ENCODE data around the gene CEL.
"Not testable (repeated sequence)": the region's sequence is repeated elsewhere in the genome, so short reads cannot be mapped to it uniquely, and the experiment has no call there.

CEL gene

DNA sequence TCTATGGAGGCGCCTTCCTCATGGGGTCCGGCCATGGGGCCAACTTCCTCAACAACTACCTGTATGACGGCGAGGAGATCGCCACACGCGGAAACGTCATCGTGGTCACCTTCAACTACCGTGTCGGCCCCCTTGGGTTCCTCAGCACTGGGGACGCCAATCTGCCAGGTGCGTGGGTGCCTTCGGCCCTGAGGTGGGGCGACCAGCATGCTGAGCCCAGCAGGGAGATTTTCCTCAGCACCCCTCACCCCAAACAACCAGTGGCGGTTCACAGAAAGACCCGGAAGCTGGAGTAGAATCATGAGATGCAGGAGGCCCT is 3.2 kb downstream of the CEL start:
- DNase-seq: no peak

DNA sequence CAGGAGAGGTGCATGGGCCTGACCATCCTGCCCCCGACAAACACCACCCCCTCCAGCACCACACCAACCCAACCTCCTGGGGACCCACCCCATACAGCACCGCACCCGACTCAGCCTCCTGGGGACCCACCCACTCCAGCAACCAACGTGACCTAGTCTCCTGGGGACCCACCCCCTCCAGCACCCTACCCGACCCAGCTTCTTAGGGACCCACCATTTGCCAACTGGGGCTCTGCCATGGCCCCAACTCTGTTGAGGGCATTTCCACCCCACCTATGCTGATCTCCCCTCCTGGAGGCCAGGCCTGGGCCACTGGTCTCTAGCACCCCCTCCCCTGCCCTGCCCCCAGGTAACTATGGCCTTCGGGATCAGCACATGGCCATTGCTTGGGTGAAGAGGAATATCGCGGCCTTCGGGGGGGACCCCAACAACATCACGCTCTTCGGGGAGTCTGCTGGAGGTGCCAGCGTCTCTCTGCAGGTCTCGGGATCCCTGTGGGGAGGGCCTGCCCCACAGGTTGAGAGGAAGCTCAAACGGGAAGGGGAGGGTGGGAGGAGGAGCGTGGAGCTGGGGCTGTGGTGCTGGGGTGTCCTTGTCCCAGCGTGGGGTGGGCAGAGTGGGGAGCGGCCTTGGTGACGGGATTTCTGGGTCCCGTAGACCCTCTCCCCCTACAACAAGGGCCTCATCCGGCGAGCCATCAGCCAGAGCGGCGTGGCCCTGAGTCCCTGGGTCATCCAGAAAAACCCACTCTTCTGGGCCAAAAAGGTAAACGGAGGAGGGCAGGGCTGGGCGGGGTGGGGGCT is 4.6 kb downstream of the CEL start:
- DNase-seq: no peak

DNA sequence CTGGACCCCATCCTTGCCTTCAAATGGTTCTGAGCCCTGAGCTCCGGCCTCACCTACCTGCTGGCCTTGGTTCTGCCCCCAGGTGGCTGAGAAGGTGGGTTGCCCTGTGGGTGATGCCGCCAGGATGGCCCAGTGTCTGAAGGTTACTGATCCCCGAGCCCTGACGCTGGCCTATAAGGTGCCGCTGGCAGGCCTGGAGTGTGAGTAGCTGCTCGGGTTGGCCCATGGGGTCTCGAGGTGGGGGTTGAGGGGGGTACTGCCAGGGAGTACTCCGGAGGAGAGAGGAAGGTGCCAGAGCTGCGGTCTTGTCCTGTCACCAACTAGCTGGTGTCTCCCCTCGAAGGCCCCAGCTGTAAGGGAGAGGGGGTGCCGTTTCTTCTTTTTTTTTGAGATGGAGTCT is 5.2 kb downstream of the CEL start:
- DNase-seq: no peak

DNA sequence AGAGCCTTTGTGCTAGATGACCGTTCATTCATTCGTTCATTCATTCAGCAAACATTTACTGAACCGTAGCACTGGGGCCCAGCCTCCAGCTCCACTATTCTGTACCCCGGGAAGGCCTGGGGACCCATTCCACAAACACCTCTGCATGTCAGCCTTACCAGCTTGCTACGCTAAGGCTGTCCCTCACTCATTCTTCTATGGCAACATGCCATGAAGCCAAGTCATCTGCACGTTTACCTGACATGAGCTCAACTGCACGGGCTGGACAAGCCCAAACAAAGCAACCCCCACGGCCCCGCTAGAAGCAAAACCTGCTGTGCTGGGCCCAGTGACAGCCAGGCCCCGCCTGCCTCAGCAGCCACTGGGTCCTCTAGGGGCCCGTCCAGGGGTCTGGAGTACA is 6.0 kb downstream of the CEL start:
- DNase-seq: no peak

DNA sequence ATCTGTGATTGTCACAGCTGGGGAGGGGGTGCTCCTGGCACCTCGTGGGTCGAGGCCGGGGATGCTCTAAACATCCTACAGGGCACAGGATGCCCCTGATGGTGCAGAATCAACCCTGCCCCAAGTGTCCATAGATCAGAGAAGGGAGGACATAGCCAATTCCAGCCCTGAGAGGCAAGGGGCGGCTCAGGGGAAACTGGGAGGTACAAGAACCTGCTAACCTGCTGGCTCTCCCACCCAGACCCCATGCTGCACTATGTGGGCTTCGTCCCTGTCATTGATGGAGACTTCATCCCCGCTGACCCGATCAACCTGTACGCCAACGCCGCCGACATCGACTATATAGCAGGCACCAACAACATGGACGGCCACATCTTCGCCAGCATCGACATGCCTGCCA is 6.7 kb downstream of the CEL start:
- not testable (repeated sequence) for DNase-seq

DNA sequence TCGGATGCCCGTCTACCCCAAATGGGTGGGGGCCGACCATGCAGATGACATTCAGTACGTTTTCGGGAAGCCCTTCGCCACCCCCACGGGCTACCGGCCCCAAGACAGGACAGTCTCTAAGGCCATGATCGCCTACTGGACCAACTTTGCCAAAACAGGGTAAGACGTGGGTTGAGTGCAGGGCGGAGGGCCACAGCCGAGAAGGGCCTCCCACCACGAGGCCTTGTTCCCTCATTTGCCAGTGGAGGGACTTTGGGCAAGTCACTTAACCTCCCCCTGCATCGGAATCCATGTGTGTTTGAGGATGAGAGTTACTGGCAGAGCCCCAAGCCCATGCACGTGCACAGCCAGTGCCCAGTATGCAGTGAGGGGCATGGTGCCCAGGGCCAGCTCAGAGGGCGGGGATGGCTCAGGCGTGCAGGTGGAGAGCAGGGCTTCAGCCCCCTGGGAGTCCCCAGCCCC is 8.8 kb downstream of the CEL start:
- not testable (repeated sequence) for DNase-seq

DNA sequence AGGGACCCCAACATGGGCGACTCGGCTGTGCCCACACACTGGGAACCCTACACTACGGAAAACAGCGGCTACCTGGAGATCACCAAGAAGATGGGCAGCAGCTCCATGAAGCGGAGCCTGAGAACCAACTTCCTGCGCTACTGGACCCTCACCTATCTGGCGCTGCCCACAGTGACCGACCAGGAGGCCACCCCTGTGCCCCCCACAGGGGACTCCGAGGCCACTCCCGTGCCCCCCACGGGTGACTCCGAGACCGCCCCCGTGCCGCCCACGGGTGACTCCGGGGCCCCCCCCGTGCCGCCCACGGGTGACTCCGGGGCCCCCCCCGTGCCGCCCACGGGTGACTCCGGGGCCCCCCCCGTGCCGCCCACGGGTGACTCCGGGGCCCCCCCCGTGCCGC is 9.2 kb downstream of the CEL start:
- not testable (repeated sequence) for DNase-seq

DNA sequence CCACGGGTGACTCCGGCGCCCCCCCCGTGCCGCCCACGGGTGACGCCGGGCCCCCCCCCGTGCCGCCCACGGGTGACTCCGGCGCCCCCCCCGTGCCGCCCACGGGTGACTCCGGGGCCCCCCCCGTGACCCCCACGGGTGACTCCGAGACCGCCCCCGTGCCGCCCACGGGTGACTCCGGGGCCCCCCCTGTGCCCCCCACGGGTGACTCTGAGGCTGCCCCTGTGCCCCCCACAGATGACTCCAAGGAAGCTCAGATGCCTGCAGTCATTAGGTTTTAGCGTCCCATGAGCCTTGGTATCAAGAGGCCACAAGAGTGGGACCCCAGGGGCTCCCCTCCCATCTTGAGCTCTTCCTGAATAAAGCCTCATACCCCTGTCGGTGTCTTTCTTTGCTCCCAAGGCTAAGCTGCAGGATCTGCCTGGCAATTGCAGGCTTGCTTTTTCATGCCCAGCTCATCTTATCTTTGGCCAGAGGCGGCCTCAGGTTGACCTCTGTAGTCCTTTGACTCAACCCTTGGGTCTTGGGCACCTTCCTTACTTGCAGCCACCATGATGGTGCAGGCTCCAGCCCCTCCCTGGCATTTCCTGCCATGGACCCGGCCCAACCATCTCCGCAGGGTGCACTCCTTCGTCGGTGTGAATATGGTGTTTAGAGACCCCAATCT is 9.8 kb downstream of the CEL start:
- DNase-seq: no peak

DNA sequence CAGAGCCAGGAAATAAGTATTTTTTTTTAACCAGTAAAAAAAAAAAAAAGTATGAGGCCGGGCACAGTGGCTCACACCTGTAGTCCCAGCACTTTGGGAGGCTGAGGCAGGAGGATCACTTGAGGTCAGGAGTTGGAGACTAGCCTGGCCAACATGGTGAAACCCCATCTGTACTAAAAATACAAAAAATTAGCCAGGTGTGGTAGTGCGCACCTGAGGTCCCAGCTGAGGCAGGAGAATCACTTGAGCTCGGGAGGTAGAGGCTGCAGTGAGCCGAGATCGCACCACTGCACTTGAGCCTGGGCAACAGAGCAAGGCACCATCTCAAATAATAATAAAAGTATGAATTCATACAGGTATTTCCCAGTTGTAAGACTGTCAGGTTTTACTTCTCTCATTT is 10.4 kb downstream of the CEL start:
- not testable (repeated sequence) for DNase-seq

DNA sequence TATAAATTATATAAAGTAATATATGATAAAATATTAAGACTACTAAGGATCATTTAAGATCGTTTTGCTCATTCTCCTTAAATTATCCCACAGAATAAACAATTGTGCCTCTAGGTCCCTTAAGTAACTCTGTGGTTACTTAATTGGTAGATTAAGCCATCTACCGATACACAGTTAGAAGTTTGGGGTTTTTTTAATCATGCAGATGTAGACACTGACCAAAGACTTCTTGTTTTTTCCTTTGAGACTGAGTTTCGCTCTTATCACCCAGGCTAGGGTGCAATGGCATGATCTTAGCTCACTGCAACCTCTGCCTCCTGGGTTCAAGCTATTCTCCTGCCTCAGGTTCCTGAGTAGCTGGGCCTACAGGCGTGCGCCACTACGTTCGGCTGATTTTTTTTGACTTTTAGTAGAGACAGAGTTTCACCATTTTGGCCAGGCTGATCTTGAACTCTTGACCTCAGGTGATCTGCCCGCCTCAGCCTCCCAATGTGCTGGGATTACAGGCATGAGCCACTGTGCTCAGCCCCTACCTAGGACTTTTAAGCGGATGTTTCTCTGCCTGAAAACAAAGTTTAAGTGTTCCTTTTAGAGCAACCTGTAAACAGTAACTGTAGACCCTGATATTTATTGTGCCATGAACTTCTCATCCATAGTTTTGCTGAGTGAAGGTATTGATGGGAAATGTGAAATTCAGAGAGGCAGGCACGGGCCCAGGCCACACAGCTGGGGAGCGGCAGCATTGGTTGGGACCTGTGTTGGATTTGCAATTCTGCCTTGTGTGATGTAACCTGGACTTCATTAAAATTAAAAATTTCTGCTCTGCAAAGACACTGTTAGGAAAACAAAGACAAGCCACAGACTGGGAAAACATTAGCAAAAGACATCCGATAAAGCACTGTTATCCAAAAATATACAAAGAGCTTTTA is 11.6 kb downstream of the CEL start:
- DNase-seq: no peak

DNA sequence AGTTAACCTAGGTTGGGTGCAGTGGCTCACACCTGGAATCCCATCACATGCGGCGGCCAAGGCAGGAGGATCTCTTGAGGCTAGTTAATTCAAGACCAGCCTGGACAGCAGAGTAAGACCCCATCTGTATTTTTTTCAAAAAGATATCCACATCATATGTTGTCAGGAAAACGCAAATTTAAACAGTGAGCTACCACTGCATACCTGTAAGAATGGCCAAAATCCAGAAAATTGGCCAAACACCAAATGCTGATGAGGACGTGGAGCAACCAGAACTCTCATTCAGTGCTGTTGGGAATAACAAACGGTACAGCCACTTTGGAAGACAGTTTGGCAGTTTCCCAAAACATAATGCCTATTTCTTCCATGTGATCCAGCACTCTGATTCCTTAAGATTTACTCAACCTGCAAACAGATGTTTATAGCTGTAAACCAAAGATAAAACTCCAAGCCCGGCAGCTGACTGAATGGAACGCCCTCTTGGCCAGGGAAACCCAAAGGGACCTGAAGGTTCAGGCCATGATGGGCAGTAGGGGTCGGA is 12.4 kb downstream of the CEL start:
- no peak for DNase-seq

DNA sequence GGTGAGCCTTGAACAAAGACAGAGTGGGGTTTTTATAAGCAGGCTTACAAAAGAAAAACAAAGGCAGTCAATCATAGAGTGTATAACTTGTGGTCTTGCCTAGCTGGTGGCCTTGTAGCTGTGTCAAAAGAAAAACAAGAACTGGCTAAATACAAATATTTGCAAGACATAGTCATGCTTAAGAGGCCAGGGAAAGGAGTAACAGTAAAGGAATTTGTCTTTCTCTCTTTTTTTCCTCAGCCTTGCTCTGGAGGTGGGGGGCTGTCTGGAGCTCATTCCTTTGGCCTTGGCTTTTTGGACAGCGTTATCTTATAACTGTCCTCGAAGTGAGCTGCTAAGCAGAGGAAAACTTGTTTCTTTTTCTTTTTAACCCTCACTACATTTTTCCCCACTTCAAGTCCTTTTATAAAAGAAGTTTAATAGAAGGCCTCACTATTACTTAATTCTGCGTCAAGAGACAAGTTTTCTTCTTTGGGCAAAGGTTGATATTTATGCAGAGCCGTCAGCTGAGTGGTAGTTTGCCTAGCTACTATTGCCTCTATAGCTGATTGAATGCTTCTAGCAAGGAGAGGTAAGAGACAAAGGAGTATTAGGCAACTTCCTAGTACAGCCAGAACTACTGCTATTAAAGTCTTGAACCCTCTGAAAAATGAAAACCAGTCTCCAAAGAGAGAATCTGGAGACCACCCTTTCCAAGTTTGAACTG is 14.3 kb downstream of the CEL start:
- DNase-seq: no peak

DNA sequence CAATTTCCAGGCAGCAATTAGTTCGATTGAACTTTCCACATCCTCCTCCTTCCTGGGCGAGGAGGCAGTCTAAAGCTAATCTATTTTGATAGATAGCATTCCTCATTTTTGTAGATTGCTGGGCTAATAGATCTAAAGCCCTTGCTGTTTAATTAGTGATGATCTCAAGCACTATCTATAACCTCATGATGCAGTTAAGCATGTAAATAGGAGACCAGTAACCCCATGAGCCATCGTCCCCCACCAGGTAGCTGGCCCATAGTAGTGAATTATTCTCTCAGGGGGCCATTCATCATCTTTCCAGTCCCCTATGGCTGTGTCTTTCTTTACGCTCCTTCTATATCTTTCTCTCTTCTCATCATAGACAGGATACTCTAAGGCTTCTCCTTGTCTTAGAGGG is 14.9 kb downstream of the CEL start:
- no peak for DNase-seq

DNA sequence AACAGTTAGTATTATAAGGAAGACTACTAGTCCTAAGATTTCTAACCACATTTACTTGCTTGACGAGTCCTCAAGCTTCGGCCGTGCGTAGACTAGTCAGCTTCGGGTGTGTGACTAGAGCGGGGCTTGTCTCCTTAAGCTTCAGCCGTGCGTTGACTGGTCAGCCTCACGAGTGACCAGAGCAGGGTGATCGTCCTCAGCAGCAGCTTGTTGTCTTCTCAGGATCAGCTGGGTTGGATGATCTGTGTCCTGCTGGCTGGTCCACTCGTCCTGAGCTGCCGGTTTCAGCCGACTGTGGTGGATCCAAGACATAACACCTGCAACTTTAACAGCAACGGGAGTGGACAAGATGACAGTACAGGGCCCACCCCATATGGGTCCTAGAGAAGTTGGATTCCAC is 16.7 kb downstream of the CEL start:
- no peak for DNase-seq

DNA sequence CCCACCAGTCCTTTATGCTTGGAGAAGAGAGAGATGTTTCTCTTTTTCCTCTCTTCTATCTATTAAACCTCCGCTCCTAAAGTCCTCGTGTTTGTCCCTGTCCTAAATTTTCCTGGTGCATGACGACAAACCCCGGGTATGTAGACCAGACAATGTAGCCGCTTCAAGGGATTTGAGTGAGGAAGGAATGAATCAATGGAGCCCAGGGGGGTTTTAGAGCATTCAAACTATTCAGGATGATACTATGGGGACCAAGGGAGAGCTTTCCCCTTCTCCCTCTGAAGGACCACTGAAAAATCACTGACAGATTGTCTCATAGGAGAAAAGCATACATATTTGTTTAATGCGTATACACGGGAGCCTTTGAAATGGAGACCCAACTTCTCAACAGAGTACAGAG is 18.4 kb downstream of the CEL start:
- no peak for DNase-seq

DNA sequence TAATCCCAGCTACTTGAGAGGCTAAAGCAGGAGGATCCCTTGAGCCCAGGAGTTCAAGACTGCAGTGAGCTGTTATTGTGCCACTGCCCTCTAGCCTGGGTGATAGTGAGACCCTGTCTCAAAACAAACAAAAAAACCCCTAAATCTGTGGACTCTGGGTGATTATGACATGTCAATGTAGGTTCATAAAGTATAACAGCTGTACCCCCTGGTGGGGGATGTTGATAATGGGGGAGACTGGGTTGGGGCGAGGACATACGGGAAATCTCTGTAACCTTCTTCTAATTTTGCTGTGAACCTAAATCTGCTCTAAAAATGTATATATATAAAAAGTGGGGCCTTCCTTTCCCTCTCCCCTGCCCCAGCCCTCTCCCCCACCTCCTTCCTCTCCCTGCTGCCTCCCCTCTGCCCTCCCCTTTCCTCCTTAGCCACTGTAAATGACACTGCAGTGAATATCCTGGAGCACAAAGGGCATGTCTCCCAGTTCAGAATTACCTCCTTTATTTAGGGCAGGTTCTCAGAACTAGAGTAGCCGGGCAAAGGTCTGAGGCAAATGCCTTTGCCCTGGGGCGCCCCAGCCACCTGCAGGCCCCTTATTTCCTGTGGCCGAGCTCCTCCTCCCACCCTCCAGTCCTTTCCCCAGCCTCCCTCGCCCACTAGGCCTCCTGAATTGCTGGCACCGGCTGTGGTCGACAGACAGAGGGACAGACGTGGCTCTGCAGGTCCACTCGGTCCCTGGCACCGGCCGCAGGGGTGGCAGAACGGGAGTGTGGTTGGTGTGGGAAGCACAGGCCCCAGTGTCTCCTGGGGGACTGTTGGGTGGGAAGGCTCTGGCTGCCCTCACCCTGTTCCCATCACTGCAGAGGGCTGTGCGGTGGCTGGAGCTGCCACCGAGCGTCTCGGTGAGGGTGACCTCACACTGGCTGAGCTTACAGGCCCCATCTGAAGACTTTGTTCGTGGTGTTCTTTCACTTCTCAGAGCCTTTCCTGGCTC is 19.3 kb downstream of the CEL start:
- DNase-seq: not testable (repeated sequence)

DNA sequence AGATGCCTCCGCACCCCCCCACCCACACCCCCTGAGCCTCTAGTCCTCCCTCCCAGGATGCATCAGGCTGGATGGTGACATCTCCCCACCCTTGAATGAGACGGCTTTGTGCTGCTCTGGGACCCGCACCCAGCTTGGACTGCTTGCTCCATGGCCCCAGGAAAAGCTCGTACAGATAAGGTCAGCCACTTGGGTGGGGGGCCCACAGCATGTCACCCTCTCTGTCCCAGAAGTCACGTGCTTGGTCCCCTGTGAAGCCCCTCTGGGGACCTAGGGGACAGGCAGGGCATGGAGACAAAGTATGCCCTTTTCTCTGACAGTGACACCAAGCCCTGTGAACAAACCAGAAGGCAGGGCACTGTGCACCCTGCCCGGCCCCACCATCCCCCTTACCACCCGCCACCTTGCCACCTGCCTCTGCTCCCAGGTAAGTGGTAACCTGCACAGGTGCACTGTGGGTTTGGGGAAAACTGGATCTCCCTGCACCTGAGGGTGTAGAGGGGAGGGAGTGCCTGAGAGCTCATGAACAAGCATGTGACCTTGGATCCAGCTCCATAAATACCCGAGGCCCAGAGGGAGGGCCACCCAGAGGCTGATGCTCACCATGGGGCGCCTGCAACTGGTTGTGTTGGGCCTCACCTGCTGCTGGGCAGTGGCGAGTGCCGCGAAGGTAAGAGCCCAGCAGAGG is 20.3 kb downstream of the CEL start:
- not testable (repeated sequence) for DNase-seq

DNA sequence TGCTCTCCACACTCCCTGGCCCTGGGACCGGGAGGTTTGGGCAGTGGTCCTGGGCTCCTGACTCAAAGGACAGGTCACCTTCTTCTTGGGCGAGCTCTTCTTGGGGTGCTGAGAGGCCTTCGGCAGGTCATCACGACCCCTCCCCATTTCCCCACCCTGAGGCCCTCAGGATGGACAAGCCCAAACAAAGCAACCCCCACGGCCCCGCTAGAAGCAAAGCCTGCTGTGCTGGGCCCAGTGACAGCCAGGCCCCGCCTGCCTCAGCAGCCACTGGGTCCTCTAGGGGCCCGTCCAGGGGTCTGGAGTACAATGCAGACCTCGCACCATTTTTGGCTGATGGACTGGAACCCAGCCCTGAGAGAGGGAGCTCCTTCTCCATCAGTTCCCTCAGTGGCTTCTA is 21.9 kb downstream of the CEL start:
- not testable (repeated sequence) for DNase-seq

DNA sequence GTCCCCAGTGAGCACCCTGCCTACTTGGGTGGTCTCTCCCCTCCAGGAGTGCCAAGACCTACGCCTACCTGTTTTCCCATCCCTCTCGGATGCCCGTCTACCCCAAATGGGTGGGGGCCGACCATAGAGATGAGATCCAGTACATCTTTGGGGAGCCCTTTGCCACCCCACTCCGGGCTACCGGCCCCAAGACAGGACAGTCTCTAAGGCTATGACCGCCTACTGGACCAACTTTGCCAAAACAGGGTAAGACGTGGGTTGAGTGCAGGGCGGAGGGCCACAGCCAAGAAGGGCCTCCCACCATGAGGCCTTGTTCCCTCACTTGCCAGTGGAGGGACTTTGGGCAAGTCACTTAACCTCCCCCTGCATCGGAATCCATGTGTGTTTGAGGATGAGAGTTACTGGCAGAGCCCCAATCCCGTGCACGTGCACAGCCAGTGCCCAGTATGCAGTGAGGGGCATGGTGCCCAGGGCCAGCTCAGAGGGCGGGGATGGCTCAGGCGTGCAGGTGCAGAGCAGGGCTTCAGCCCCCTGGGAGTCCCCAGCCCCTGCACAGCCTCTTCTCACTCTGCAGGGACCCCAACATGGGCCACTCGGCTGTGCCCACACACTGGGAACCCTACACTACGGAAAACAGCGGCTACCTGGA is 24.6 kb downstream of the CEL start:
- DNase-seq: not testable (repeated sequence)

DNA sequence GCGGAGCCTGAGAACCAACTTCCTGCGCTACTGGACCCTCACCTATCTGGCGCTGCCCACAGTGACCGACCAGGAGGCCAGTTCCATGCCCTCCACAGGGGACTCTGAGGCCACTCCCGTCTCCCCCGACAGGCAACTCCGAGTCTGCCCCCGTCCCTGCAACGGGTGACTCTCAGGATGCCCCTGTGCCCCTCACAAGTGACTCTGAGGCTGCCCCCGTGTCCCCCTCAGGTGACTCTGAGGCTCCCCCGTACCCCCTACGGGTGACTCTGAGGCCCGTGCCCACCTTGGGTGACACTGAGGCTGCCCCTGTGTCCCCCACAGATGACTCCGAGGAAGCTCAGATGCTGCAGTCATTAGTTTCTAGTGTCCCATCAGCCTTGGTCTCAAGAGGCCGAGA is 25.1 kb downstream of the CEL start:
- DNase-seq: no peak

Measured in activated T-cell treated with anti-CD3 and anti-CD28 coated beads, Interleukin-2, amount 50 U/mL, for 1 hour (primary cell).